ENCODE measurements around the gene ALS2CL. TPM values are rescaled to one million over a fixed set of nuclear protein-coding genes. Genes with fewer than 3 reads are reported as not detected.
A peak's percentile ranks its signal among the peaks of the same experiment; 100 is the strongest.

ALS2CL gene
- polyA plus RNA-seq, 2 of the 4 experiments (the other 2 are of a cell fraction), result 2.3 to 4.0 TPM

GRCh38 chr3:46674031-46674845, 19.2 kb downstream of the ALS2CL start:
- ATAC-seq (peak in 1 of 2 experiments; percentile 68; a peak in 3 of 6 replicates), FAIRE-seq (no peak), DNase-seq (ENCODE audit: low read depth in 1 of 2, low spot score in 1 of 2) (peak in 1 of 2 experiments; percentile 18)
- Histone ChIP-seq H3K4me1 (no peaks in the 10 kb centered on the region), H3K27ac (no peak overlapping the region), H3K4me3 (no peak overlapping the region), H3K9me3 (no peaks in the 10 kb centered on the region), H3K4me2 (no peak overlapping the region)
- 76% methylated on average over 11 of the region's 12 CpGs for WGBS (ENCODE audit: missing lambda C conversion rate)
- CTCF ChIA-PET, result no interaction called here
- TF ChIP-seq E2F6 (IDR thresholded peaks at IDR 0.05; ENCODE audit: borderline replicate concordance, low read depth) (no peak), ZFP36 (IDR thresholded peaks at IDR 0.05; ENCODE audit: borderline replicate concordance, partially characterized antibody) (no peak), NPAS2 (CRISPR knock-in tag; IDR thresholded peaks at IDR 0.05; ENCODE audit: borderline replicate concordance) (no peak), HOXB13 (CRISPR knock-in tag; IDR thresholded peaks at IDR 0.05; ENCODE audit: low read depth) (no peak)
- POLR2A ChIA-PET, result no interaction called here

GRCh38 chr3:46673151-46674030, 20.1 kb downstream of the ALS2CL start:
- no peak overlapping the region for H3K4me2 ChIP-seq
- ATAC-seq (no peak), FAIRE-seq (no peak), DNase-seq (ENCODE audit: low read depth in 1 of 2, low spot score in 1 of 2) (no peak)
- TF ChIP-seq POLR2A (IDR thresholded peaks at IDR 0.05; ENCODE audit: low read length) (no peak), RCOR1 (IDR thresholded peaks at IDR 0.05; ENCODE audit: low read depth, low read length) (no peak), JUN (IDR thresholded peaks at IDR 0.05) (no peak), MAZ (IDR thresholded peaks at IDR 0.05; ENCODE audit: borderline replicate concordance, low read depth, low read length) (no peak), HOXA7 (CRISPR knock-in tag; IDR thresholded peaks at IDR 0.05) (no peak), EP300 (IDR thresholded peaks at IDR 0.05) (no peak), USF2 (IDR thresholded peaks at IDR 0.05) (no peak), FOSL2 (IDR thresholded peaks at IDR 0.05) (no peak), FOSL2 (CRISPR knock-in tag; IDR thresholded peaks at IDR 0.05) (no peak), PHF8 (IDR thresholded peaks at IDR 0.05; ENCODE audit: borderline replicate concordance, low read depth) (no peak), ZNF302 (CRISPR knock-in tag; IDR thresholded peaks at IDR 0.05) (no peak), REST (IDR thresholded peaks at IDR 0.05) (no peak), HDAC2 (IDR thresholded peaks at IDR 0.05) (no peak), JUNB (IDR thresholded peaks at IDR 0.05) (no peak), GATA3 (IDR thresholded peaks at IDR 0.05; ENCODE audit: borderline replicate concordance) (no peak), SREBF2 (IDR thresholded peaks at IDR 0.05) (no peak), CEBPB (IDR thresholded peaks at IDR 0.05) (no peak), EHF (CRISPR knock-in tag; IDR thresholded peaks at IDR 0.05) (no peak), MAFK (IDR thresholded peaks at IDR 0.05; ENCODE audit: partially characterized antibody) (no peak)
- no peak overlapping the region for H3K27ac ChIP-seq
- ChIA-PET CTCF (no interaction called here), POLR2A (no interaction called here)
- WGBS (ENCODE audit: missing lambda C conversion rate), result 88% methylated on average over 7 of the region's 10 CpGs
- no peaks in the 10 kb centered on the region for H3K9me3 ChIP-seq
- no peak overlapping the region for H3K4me3 ChIP-seq
- H3K4me1 ChIP-seq, result no peaks in the 10 kb centered on the region
